IPS-18a (cell line): Measurements from ENCODE around the gene C1RL.

Source experiments
- H3K27ac ChIP-seq: one replicate; pipeline ENCODE4 v1.5.1; 2013; ENCODE audit warnings: low read length
- H3K27me3 ChIP-seq: one replicate; pipeline ENCODE4 v1.6.1; 2013; ENCODE audit warnings: mild to moderate bottlenecking, low read length; ENCODE audit not compliant: control insufficient read depth, insufficient read depth
- H3K36me3 ChIP-seq: one replicate; pipeline ENCODE4 v1.6.1; 2013; ENCODE audit warnings: low read depth, low read length; ENCODE audit not compliant: control insufficient read depth
- H3K4me1 ChIP-seq: one replicate; pipeline ENCODE4 v1.6.1; 2013; ENCODE audit warnings: low read depth, low read length; ENCODE audit not compliant: control insufficient read depth
- H3K4me3 ChIP-seq: one replicate; pipeline ENCODE4 v1.5.1; 2013; ENCODE audit warnings: low read length
- H3K9ac ChIP-seq: one replicate; pipeline ENCODE4 v1.6.1; 2013; ENCODE audit warnings: mild to moderate bottlenecking, low read length, moderate library complexity
- H3K9me3 ChIP-seq: one replicate; pipeline ENCODE4 v1.6.1; 2013; ENCODE audit warnings: low read depth, low read length; ENCODE audit not compliant: control insufficient read depth

C1RL gene

GRCh38 chr12:7096979-7097378, 12.0 kb downstream of the C1RL start:
- H3K9me3 ChIP-seq = no peaks in the 10 kb centered on the region
- H3K4me1 ChIP-seq = no peaks in the 10 kb centered on the region
- no peak overlapping the region for H3K9ac ChIP-seq
- H3K36me3 ChIP-seq = peaks cover 7% of the 10 kb centered on the region
- H3K27me3 ChIP-seq = no peaks in the 10 kb centered on the region
- H3K4me3 ChIP-seq = no peak overlapping the region
- H3K27ac ChIP-seq = no peak overlapping the region

GRCh38 chr12:7096006-7096932, 12.7 kb downstream of the C1RL start:
- no peaks in the 10 kb centered on the region for H3K4me1 ChIP-seq
- H3K36me3 ChIP-seq = peaks cover 7% of the 10 kb centered on the region
- H3K9me3 ChIP-seq = no peaks in the 10 kb centered on the region

GRCh38 chr12:7093892-7094291, 15.1 kb downstream of the C1RL start:
- Histone ChIP-seq H3K27me3 (no peaks in the 10 kb centered on the region), H3K4me1 (peaks cover 14% of the 10 kb centered on the region), H3K4me3 (no peak overlapping the region), H3K36me3 (peaks cover 3% of the 10 kb centered on the region), H3K9me3 (no peaks in the 10 kb centered on the region), H3K9ac (no peak overlapping the region), H3K27ac (no peak overlapping the region)

More at GRCh38 chr12:7096006-7096932, 12.7 kb downstream of the C1RL start:
- Histone ChIP-seq H3K4me3 (no peak overlapping the region), H3K27me3 (no peaks in the 10 kb centered on the region), H3K27ac (no peak overlapping the region), H3K9ac (no peak overlapping the region)

- H3K36me3 ChIP-seq = peaks cover 3% of the 10 kb centered on the region
- no peak overlapping the region for H3K9ac ChIP-seq
- H3K27me3 ChIP-seq = no peaks in the 10 kb centered on the region
- H3K27ac ChIP-seq = no peak overlapping the region
- H3K9me3 ChIP-seq = no peaks in the 10 kb centered on the region
- peaks cover 14% of the 10 kb centered on the region for H3K4me1 ChIP-seq
- no peak overlapping the region for H3K4me3 ChIP-seq
These were observed 15.5 kb downstream of the C1RL start for GRCh38 chr12:7093486-7093885.

GRCh38 chr12:7092986-7093460, 16.0 kb downstream of the C1RL start:
- no peaks in the 10 kb centered on the region for H3K9me3 ChIP-seq
- H3K27ac ChIP-seq = no peak overlapping the region
- H3K4me1 ChIP-seq = peaks cover 14% of the 10 kb centered on the region

GRCh38 chr12:7092229-7092985, 16.6 kb downstream of the C1RL start, which contains the start of gene C1R:
Gene C1R (minus strand): TSS chr12:7092445. CDS start chr12:7092388, 57 bp downstream.
- Histone ChIP-seq H3K27me3 (no peaks in the 10 kb centered on the region), H3K4me1 (peaks cover 14% of the 10 kb centered on the region), H3K9ac (no peak within 1 kb of the TSS), H3K27ac (no peak within 1 kb of the TSS), H3K36me3 (no peaks in the 10 kb centered on the region), H3K9me3 (no peaks in the 10 kb centered on the region), H3K4me3 (peak within 1 kb of the TSS; percentile 28)

More at GRCh38 chr12:7092986-7093460, 16.0 kb downstream of the C1RL start:
- H3K9ac ChIP-seq = no peak overlapping the region
- no peaks in the 10 kb centered on the region for H3K27me3 ChIP-seq
- no peak overlapping the region for H3K4me3 ChIP-seq
- H3K36me3 ChIP-seq = no peaks in the 10 kb centered on the region

GRCh38 chr12:7091660-7092228, 17.3 kb downstream of the C1RL start:
- no peak overlapping the region for H3K4me3 ChIP-seq
- H3K27ac ChIP-seq = no peak overlapping the region
- H3K36me3 ChIP-seq = no peaks in the 10 kb centered on the region
- no peaks in the 10 kb centered on the region for H3K27me3 ChIP-seq
- no peaks in the 10 kb centered on the region for H3K9me3 ChIP-seq
- peaks cover 14% of the 10 kb centered on the region for H3K4me1 ChIP-seq
- H3K9ac ChIP-seq = no peak overlapping the region

GRCh38 chr12:7091171-7091570, 17.8 kb downstream of the C1RL start:
- no peaks in the 10 kb centered on the region for H3K27me3 ChIP-seq
- no peak overlapping the region for H3K27ac ChIP-seq
- H3K4me3 ChIP-seq = no peak overlapping the region
- no peak overlapping the region for H3K9ac ChIP-seq
- H3K4me1 ChIP-seq = peaks cover 14% of the 10 kb centered on the region
- no peaks in the 10 kb centered on the region for H3K36me3 ChIP-seq
- no peaks in the 10 kb centered on the region for H3K9me3 ChIP-seq

GRCh38 chr12:7090222-7090998, 18.6 kb downstream of the C1RL start:
- no peak overlapping the region for H3K27ac ChIP-seq
- no peak overlapping the region for H3K9ac ChIP-seq
- no peaks in the 10 kb centered on the region for H3K9me3 ChIP-seq
- peaks cover 14% of the 10 kb centered on the region for H3K4me1 ChIP-seq
- H3K4me3 ChIP-seq = peak overlapping the region; percentile 31
- no peaks in the 10 kb centered on the region for H3K27me3 ChIP-seq
- H3K36me3 ChIP-seq = no peaks in the 10 kb centered on the region

- H3K4me1 ChIP-seq = peaks cover 14% of the 10 kb centered on the region
- no peak overlapping the region for H3K4me3 ChIP-seq
- H3K9ac ChIP-seq = no peak overlapping the region
- H3K27ac ChIP-seq = no peak overlapping the region
- no peaks in the 10 kb centered on the region for H3K9me3 ChIP-seq
- H3K27me3 ChIP-seq = no peaks in the 10 kb centered on the region
- H3K36me3 ChIP-seq = no peaks in the 10 kb centered on the region
These were observed 19.7 kb downstream of the C1RL start for GRCh38 chr12:7089196-7089871.
